ENCODE measurements around the gene RXRA.

Gene RXRA

GRCh38 chr9:134444038-134444315, 117.7 kb downstream of the RXRA start:
- H3K4me3 ChIP-seq (ENCODE audit: insufficient read length, low read depth): no peak overlapping the region
- peaks cover 12% of the 10 kb centered on the region for H3K4me1 ChIP-seq (ENCODE audit: insufficient read depth, insufficient read length)
- H3K9me3 ChIP-seq (ENCODE audit: insufficient read depth, low read length): peaks cover 32% of the 10 kb centered on the region
- DNase-seq (ENCODE audit: low read depth, low spot score): no peak
- TF ChIP-seq YY1 (IDR thresholded peaks at IDR 0.05; ENCODE audit: insufficient read depth, insufficient read length) (no peak), ZNF274 (IDR thresholded peaks at IDR 0.05; ENCODE audit: low read depth, low read length) (no peak), SUZ12 (IDR thresholded peaks at IDR 0.05; ENCODE audit: extremely low read depth, insufficient read depth, insufficient read length) (no peak)
- H3K9ac ChIP-seq (ENCODE audit: insufficient read length, low read depth): no peak overlapping the region
- peaks cover 6% of the 10 kb centered on the region for H3K36me3 ChIP-seq (ENCODE audit: insufficient read depth, insufficient read length, low read length)
- no peaks in the 10 kb centered on the region for H3K27me3 ChIP-seq (ENCODE audit: insufficient read depth, insufficient read length)

GRCh38 chr9:134445000-134445399, 118.7 kb downstream of the RXRA start:
- no peaks in the 10 kb centered on the region for H3K27me3 ChIP-seq (ENCODE audit: insufficient read depth, insufficient read length)
- no peak overlapping the region for H3K9ac ChIP-seq (ENCODE audit: insufficient read length, low read depth)
- no peak overlapping the region for H3K4me3 ChIP-seq (ENCODE audit: insufficient read length, low read depth)
- no peak for DNase-seq (ENCODE audit: low read depth, low spot score)
- H3K4me1 ChIP-seq (ENCODE audit: insufficient read depth, insufficient read length): peaks cover 10% of the 10 kb centered on the region
- TF ChIP-seq YY1 (IDR thresholded peaks at IDR 0.05; ENCODE audit: insufficient read depth, insufficient read length) (no peak), ZNF274 (IDR thresholded peaks at IDR 0.05; ENCODE audit: low read depth, low read length) (no peak), SUZ12 (IDR thresholded peaks at IDR 0.05; ENCODE audit: extremely low read depth, insufficient read depth, insufficient read length) (no peak)
- H3K9me3 ChIP-seq (ENCODE audit: insufficient read depth, low read length): peaks cover 36% of the 10 kb centered on the region
- H3K36me3 ChIP-seq (ENCODE audit: insufficient read depth, insufficient read length, low read length): no peaks in the 10 kb centered on the region

GRCh38 chr9:134449180-134449916, 123.1 kb downstream of the RXRA start:
- no peak overlapping the region for H3K9ac ChIP-seq (ENCODE audit: insufficient read length, low read depth)
- peaks cover 6% of the 10 kb centered on the region for H3K4me1 ChIP-seq (ENCODE audit: insufficient read depth, insufficient read length)
- H3K9me3 ChIP-seq (ENCODE audit: insufficient read depth, low read length): peaks cover 36% of the 10 kb centered on the region
- no peak overlapping the region for H3K4me3 ChIP-seq (ENCODE audit: insufficient read length, low read depth)
- TF ChIP-seq YY1 (IDR thresholded peaks at IDR 0.05; ENCODE audit: insufficient read depth, insufficient read length) (no peak), SUZ12 (IDR thresholded peaks at IDR 0.05; ENCODE audit: extremely low read depth, insufficient read depth, insufficient read length) (no peak), ZNF274 (IDR thresholded peaks at IDR 0.05; ENCODE audit: low read depth, low read length) (no peak)
- no peaks in the 10 kb centered on the region for H3K27me3 ChIP-seq (ENCODE audit: insufficient read depth, insufficient read length)
- no peaks in the 10 kb centered on the region for H3K36me3 ChIP-seq (ENCODE audit: insufficient read depth, insufficient read length, low read length)
- DNase-seq (ENCODE audit: low read depth, low spot score): peak; percentile 89

- H3K27me3 ChIP-seq (ENCODE audit: insufficient read depth, insufficient read length): no peaks in the 10 kb centered on the region
- H3K4me1 ChIP-seq (ENCODE audit: insufficient read depth, insufficient read length): peaks cover 16% of the 10 kb centered on the region
- H3K9me3 ChIP-seq (ENCODE audit: insufficient read depth, low read length): peaks cover 26% of the 10 kb centered on the region
- no peak overlapping the region for H3K4me3 ChIP-seq (ENCODE audit: insufficient read length, low read depth)
- no peak for DNase-seq (ENCODE audit: low read depth, low spot score)
- TF ChIP-seq SUZ12 (IDR thresholded peaks at IDR 0.05; ENCODE audit: extremely low read depth, insufficient read depth, insufficient read length) (no peak), ZNF274 (IDR thresholded peaks at IDR 0.05; ENCODE audit: low read depth, low read length) (no peak), YY1 (IDR thresholded peaks at IDR 0.05; ENCODE audit: insufficient read depth, insufficient read length) (no peak)
- no peaks in the 10 kb centered on the region for H3K36me3 ChIP-seq (ENCODE audit: insufficient read depth, insufficient read length, low read length)
- no peak overlapping the region for H3K9ac ChIP-seq (ENCODE audit: insufficient read length, low read depth)
Observed at GRCh38 chr9:134451700-134452458, 125.6 kb downstream of the RXRA start.

GRCh38 chr9:134452728-134453127, 126.5 kb downstream of the RXRA start:
- Histone ChIP-seq H3K9ac (ENCODE audit: insufficient read length, low read depth) (no peak overlapping the region), H3K27me3 (ENCODE audit: insufficient read depth, insufficient read length) (no peaks in the 10 kb centered on the region), H3K4me1 (ENCODE audit: insufficient read depth, insufficient read length) (peaks cover 19% of the 10 kb centered on the region), H3K36me3 (ENCODE audit: insufficient read depth, insufficient read length, low read length) (no peaks in the 10 kb centered on the region), H3K4me3 (ENCODE audit: insufficient read length, low read depth) (no peak overlapping the region), H3K9me3 (ENCODE audit: insufficient read depth, low read length) (peaks cover 17% of the 10 kb centered on the region)
- TF ChIP-seq SUZ12 (IDR thresholded peaks at IDR 0.05; ENCODE audit: extremely low read depth, insufficient read depth, insufficient read length): no peak
- no peak for TF ChIP-seq YY1 (IDR thresholded peaks at IDR 0.05; ENCODE audit: insufficient read depth, insufficient read length)
- no peak for TF ChIP-seq ZNF274 (IDR thresholded peaks at IDR 0.05; ENCODE audit: low read depth, low read length)
- no peak for DNase-seq (ENCODE audit: low read depth, low spot score)

GRCh38 chr9:134453776-134454475, 127.7 kb downstream of the RXRA start:
- no peaks in the 10 kb centered on the region for H3K27me3 ChIP-seq (ENCODE audit: insufficient read depth, insufficient read length)

GRCh38 chr9:134454476-134454857, 128.2 kb downstream of the RXRA start:
- peaks cover 22% of the 10 kb centered on the region for H3K4me1 ChIP-seq (ENCODE audit: insufficient read depth, insufficient read length)
- no peak for TF ChIP-seq SUZ12 (IDR thresholded peaks at IDR 0.05; ENCODE audit: extremely low read depth, insufficient read depth, insufficient read length)
- no peak for TF ChIP-seq YY1 (IDR thresholded peaks at IDR 0.05; ENCODE audit: insufficient read depth, insufficient read length)
- TF ChIP-seq ZNF274 (IDR thresholded peaks at IDR 0.05; ENCODE audit: low read depth, low read length): no peak
- H3K27me3 ChIP-seq (ENCODE audit: insufficient read depth, insufficient read length): no peaks in the 10 kb centered on the region

More at GRCh38 chr9:134453776-134454475, 127.7 kb downstream of the RXRA start:
- Histone ChIP-seq H3K9me3 (ENCODE audit: insufficient read depth, low read length) (peaks cover 5% of the 10 kb centered on the region), H3K4me1 (ENCODE audit: insufficient read depth, insufficient read length) (peaks cover 22% of the 10 kb centered on the region), H3K36me3 (ENCODE audit: insufficient read depth, insufficient read length, low read length) (no peaks in the 10 kb centered on the region), H3K9ac (ENCODE audit: insufficient read length, low read depth) (no peak overlapping the region), H3K4me3 (ENCODE audit: insufficient read length, low read depth) (no peak overlapping the region)
- TF ChIP-seq SUZ12 (IDR thresholded peaks at IDR 0.05; ENCODE audit: extremely low read depth, insufficient read depth, insufficient read length): no peak
- TF ChIP-seq ZNF274 (IDR thresholded peaks at IDR 0.05; ENCODE audit: low read depth, low read length): no peak
- TF ChIP-seq YY1 (IDR thresholded peaks at IDR 0.05; ENCODE audit: insufficient read depth, insufficient read length): no peak
- DNase-seq (ENCODE audit: low read depth, low spot score): no peak

More at GRCh38 chr9:134454476-134454857, 128.2 kb downstream of the RXRA start:
- H3K4me3 ChIP-seq (ENCODE audit: insufficient read length, low read depth): no peak overlapping the region
- H3K9ac ChIP-seq (ENCODE audit: insufficient read length, low read depth): no peak overlapping the region
- no peaks in the 10 kb centered on the region for H3K9me3 ChIP-seq (ENCODE audit: insufficient read depth, low read length)
- no peak for DNase-seq (ENCODE audit: low read depth, low spot score)
- H3K36me3 ChIP-seq (ENCODE audit: insufficient read depth, insufficient read length, low read length): no peaks in the 10 kb centered on the region
